NCI-H82 treated with DMSO at 0.1 percent for 48 hours (cell line): ENCODE measurements around the gene CPNE8.
A peak's percentile ranks its signal among the peaks of the same experiment; 100 is the strongest.
"Not testable (repeated sequence)": the region's sequence is repeated elsewhere in the genome, so short reads cannot be mapped to it uniquely, and the experiment has no call there.

Experiments used
- DNase-seq: peaks from one replicate; lab custom pipeline; 2025; ENCODE audit not compliant: unreplicated experiment; lab: John Stamatoyannopoulos, UW

CPNE8 gene

DNA sequence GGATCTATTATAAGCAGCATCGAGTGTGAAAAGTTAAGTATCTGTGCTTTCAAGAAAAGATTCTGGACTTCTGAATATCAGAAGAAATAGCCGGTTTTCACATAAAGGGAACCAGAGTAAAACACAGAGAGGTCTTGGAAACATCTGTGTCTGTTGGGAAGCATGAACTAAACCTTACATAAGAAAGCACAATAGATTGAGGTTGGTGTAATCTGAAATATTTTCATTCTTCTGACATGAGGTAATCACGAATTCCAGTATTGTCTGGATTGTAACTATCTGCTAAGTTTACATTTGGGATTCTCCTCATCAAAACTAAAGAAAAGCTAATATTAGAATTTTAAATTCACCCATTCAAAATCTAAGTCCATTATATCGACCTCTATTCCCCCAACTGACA, 161.3 kb downstream of the CPNE8 start:
- no peak for DNase-seq

DNA sequence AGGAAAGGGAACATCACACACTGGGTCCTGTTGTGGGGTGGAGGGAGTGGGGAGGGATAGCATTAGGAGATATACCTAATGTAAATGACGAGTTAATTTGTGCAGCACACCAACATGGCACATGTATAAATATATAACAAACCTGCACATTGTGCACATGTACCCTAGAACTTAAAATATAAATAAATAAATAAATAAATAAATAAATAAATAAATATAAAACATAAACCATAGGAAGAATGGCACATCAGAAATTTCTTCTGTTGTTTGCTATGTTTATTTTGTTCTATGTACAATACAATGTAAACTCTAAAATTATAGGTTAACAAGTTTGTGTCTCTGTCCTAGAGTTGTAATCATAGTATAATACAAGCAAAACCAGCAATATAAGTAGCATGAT, 162.9 kb downstream of the CPNE8 start:
- DNase-seq, result not testable (repeated sequence)

DNA sequence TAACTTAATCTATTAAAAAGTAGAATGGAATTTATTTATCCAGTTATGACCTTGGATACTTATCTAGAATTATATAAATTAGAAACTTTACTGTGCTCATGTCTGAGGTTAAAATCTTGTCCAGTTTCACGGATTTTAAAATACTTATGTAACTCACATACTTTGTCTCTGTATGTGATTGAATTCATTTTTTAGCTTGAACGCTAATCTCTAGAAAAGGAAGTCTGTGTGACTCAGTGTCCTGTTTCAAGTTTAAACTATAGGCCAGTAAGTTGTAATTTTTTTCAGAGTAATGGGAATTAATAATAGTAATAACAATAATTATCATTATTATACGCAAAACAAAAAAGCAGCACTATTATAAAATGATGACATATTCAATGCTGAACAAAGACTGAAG, 168.6 kb downstream of the CPNE8 start:
- no peak for DNase-seq

DNA sequence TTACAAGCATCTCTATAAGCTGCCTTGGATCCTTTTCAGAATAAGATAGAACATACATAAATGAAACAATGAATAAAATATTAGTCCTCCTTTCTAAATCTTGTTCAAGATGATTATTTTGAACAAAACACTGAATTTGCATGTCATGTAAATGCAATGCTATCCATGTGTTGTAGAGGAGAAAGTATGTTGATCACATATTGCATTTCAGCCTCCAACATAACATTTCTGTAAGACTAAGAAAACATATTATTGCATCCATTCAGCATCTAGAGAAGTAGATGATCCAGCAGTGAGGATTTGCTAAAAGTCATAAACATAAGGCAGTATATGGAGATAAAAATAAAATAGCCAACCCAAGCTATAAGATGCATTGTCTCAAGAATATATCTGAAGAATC, 172.6 kb downstream of the CPNE8 start:
- DNase-seq, result no peak

DNA sequence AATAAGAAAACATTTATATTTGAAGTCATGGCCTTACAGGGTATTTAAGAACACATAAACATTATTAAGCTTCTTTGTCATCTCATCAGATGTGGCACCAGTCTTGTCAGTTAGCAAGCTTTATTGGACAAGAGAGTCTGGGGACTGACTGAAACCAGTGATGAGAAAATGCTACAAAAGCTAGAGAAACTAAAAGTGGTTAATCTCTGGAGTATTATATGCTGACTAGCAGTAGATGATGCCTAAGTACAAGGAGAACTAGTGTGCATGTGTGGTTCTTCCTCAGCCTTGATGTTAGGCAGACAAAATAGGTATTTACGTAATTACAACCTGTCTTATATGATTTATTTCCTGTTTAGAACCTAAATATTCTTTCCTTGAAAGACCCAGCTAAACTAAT, 176.5 kb downstream of the CPNE8 start:
- no peak for DNase-seq

DNA sequence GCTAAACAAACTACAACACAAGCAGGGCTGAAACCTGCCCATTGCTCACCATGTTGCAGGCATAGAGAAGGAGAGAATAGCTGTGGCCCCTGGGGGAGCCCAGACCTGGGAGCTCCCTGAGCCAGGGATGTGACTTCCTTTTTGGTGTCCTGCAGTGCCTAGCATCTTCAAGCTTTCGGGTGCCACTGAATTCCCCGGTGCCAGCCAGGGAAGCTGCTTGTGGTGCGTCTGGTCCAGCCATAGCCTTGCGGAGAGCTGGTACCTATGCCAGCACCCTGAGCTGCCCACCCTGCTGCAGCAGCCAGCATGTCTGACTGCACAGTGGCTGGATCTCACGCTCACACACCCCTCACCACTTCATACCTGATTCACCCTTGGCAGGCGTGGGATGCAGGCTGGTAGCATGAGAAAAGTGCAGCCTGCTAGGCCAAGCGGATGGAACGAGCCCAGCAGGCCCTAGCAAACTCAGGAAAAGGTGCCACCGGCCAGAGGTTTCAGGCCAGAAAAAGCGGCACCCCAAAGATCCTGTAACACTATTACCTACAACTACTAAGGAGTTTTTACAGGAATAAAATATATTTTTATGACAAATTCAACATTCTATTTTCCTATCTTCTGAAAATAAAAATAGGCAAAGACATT, 183.7 kb downstream of the CPNE8 start:
- no peak for DNase-seq

DNA sequence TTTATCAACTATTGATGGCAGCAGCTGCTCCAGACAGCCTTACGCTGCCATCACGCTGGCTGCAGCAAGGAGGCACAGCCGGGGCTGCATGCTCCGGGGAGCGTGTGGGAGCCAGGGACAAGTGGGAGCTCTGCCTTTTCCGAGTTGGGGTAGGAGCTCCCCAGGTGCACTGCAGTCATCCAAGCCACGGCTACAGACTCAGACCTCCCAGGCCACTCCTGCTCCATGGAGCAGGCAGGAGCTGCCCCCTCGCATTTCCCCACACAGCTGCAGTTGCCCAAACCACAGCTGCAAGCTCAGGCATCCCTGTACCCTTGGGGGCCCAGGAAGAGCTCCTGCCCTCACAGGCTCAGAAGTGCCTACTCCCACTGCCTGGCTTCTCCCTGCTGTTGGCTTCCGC, 184.7 kb downstream of the CPNE8 start:
- no peak for DNase-seq

DNA sequence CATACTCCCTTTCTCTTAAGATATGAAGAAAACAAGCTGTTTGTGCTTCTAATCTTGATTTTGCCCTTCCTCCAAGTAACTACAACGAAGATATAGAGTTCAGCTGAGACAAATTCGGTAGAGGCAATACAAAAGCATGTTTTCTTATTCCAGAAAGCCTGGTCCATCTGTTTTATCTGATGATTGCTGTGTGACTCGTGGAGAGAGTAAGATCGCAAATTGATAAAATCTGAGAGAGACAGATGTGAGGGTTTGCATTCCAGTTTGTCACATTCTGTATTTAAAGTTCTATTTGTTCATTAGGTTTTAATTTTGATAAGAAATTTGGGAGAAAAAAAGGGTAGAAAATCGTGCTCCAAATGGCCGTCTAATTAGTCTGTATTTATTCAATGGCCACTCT, 192.1 kb downstream of the CPNE8 start:
- no peak for DNase-seq

DNA sequence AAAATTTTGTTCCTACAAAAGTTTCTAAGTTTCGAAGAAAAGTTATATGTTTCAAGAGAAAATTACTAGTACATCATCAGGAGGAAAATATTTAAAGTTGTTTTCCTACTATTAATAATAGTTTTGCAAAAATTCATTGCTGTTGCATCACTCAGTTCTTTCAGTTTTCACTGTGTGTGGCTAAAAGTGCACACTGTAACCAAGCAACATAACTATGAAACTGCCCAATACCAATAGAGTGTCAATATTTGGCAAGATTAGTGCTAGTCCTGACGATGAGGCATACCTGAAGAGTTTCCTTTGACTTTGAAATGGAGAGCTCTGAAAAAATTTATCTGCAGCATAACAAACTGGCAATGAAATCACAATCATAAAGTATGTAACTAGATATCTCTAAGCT, 194.3 kb downstream of the CPNE8 start:
- no peak for DNase-seq

DNA sequence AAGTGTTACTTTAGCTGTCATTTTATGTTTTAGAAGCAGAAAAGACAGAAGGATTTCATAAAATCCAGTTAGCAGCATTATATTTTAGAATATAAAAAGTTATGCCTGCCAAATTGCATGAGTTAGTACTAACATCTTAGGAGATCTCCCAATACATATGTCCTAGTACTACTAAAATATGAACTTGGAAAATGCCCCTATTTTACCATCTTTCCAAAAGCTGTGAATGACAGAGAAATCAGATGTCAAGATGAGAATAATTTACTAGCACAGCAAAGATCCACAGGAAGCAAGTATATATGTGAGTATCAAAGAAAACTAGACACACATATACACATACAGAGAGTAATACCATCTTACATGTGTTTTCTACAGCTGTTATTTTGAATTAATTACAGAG, 196.9 kb downstream of the CPNE8 start:
- no peak for DNase-seq

DNA sequence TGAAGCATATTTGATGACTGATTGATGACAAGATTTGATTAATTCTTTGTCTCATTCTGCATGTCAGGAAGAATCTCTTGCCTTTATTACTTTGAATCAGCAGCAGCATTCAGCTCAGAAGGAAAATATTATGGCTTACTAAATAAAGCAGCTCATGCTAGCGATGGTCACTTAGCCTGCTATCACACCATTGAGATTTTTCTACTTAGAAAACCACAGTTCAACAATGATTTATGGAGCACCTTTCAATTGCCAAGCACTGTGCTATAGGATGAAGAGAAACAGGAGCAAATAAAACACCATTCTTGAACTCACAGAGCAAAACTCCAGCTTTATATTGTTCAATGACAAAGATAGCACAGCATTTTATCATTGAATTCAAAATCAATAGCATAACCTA, 197.7 kb downstream of the CPNE8 start:
- no peak for DNase-seq

DNA sequence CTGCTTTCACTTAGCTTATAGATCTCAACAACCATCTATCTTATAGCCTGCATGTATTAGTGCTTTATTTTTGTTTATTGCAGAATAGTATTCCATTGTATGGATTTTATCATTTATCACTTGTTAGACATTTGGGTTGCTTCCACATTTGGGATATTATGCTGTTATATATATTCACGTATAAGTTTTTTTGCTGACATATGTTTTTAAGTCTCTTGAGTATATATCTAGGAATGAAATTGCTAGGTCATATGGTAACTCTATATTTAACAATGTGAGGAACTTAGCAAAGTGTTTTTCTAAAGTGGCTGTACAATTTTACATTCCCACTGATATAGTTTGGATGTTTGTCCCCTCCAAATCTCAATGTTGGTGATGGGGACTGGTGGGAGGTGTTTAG, 208.1 kb downstream of the CPNE8 start:
- DNase-seq, result no peak

DNA sequence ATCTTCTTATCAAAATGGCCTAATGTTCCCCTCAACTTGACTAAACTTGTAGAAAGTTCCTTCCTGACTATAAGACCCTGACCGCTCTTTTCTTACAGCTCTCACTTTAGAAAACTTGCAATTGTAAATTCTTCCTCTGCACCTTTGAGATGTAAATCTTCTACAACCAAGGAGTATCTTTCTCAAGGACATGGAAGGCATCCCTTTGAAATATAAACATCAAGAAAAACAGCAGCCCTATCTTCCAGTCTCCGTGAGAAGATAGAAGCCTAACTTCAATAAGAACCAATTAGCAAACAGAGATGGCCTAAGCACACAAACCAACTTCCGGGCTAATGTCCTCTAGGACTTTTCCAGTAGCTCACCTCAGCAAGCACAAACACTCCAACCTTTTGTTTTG, 210.3 kb downstream of the CPNE8 start:
- no peak for DNase-seq

DNA sequence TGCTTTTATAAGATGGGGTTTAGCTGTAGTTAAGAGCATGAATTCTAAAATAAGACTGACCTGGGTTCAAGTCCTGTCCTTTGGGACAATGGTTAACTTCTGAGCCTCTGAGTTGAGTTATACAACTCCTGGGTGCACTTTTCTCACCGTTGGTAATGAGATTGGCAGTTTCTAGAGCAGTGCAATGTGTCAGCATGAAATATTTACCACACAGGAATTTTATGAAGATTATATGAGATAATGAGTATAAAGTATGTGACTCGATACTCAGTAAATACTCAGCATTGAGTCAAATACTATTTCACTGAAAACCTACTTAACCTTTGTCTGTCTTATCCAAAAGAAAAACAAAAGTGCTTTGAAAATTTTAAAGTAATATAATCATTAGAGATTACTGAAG, 214.2 kb downstream of the CPNE8 start:
- DNase-seq, result no peak

DNA sequence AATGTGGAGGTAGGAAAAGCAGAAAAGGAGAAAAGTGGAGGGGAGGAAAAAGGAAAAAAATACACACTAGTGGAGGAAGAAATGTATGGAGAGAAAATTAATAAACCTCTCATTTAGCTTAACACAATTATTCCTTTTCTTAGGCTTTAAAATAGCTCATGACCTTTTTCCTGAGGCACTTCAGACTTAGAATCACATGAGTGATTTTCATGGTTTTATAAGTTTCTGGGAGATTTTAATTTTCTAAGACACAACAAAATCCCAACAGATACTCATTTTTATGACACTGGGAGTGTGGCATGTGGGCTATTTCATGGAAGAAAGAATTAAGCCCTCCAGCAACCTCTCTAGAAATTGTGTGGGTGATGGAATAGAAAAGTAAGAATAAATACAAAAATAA, 214.7 kb downstream of the CPNE8 start:
- DNase-seq, result no peak

DNA sequence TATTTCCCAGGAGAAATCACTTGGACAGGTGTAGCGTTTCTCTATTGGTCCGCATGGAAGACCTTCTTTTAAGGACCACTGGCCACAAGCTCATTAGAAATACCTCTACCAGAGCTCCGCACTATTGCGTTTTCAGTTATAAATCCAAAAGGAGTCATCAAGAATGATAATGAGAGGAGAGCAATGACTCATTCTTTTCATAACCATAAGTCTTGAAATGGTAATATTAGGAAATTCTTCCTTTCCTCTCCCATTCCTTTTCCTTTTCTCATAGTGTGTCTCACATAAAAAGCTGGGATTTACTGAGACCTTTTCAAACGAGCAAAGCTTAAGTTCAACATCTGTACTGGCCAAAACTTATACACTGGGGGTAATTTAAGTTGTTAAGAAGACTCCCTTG, 215.7 kb downstream of the CPNE8 start:
- DNase-seq, result no peak

DNA sequence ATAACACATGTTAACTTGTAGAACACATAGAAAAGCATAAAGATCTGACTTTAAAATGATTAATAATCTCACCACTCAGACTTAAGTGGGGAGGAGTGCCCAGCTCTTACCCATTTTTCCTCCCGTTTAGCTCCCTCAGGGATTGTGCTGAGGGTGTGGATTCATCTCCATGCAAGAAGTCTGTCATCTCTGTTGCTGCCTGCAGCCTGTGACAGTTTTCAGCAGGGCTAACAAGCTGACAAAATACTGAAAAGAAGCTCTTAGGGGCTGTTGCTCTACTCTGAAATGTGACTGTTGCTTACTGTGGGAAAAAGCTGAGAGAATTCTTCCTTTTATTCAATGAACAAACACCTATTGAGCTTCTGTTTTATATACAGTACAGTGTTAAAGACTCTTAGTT, 216.2 kb downstream of the CPNE8 start:
- no peak for DNase-seq

DNA sequence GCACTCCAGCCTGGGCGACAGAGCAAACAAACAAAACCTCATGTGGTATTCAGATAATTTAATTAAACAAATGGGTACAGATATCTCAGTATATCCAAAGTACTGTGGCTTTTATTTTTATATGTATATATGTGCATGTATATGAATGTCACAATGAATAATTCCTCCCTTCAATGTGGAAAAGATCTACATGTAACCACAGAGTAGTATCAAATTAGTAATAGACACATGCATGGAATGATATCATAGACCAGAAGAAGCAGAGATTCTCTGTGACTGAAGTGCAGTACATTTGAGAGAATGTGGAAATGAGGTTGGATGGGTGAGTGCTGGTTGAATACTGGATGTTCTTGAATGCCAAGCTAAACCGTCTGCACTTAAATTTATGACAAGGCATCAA, 222.9 kb downstream of the CPNE8 start:
- DNase-seq, result no peak

DNA sequence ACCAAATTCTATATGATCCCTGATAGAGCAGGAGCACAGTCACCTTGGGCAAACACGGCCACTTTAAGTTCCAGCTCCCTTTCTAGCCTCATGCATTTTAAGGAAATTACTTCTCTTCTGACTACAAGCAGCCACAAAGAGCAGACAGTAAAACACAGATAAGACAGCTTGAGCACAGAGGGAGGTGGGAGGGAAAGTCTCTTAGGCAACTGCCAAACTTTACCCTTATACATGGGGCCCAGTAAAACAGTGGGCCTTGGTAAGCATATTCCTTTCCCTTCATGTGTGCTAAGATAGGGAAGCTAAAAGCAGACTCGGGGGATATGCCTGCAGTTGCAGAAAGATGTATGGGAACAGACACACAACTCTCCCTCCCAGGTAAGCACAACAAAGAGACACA, 235.9 kb downstream of the CPNE8 start:
- DNase-seq, result no peak

DNA sequence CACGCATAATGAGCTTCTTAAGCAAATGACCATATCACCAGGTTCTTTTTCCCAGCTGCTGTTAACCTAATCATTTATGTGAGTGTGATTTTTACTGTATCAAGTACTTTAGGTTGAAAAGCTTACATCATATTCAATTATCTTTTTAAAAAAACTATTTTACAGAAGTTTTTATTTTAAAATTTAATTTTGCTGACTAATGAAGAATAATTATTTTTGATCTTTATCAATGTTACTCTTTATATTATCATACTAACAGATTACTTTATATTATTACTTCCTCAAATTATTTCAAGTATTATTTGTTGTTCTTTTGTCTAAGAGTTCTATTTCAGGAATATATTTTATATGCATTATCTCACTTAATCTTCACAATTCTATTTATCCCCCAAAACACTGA, 236.3 kb downstream of the CPNE8 start:
- no peak for DNase-seq

DNA sequence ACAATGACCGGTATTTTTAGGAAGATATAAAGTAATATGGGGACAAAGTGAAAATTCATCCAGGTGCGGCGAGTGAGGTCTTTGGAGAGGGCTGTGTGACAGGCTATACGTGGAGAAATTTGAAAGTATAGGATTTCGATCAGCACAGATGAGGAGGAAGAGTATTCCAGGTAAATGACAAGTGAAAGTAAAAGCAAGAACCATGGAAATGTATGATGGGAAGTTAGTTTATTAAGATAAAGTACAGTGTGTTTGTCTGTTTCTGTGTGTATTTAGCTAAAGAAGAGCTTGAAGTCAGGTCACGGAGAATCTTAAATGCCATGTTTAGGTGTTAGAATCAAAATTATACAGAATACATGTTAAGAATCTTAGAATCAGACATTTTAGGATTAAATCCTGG, 239.0 kb downstream of the CPNE8 start:
- no peak for DNase-seq

DNA sequence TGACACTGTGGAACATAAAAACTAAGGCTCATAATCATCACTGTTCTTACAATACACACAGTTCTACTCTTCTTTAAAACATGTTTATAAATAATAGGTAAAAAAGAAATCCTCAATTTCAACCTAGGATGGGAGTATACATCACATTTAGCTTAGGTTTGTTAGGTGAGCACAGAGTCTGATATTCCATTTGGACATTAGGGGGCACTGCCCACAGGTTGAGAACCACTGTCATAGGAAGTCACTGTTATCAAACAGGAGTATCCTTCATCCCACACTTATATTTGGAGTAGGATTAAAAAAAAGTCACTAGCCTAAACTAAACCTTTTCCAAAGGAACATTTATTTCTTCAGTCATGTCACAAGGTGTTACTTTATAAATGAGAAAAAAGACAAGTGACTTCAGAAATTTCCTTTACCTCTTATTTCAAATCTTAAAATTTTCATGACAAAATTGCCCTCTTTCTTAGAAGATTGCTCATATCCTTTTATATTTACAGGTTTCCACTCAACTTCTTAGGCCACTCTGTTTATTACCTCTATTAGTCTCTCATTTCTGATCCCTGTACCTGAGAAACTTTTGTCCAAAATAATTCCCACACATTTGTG, 240.6 kb downstream of the CPNE8 start:
- DNase-seq, result peak; percentile 39

DNA sequence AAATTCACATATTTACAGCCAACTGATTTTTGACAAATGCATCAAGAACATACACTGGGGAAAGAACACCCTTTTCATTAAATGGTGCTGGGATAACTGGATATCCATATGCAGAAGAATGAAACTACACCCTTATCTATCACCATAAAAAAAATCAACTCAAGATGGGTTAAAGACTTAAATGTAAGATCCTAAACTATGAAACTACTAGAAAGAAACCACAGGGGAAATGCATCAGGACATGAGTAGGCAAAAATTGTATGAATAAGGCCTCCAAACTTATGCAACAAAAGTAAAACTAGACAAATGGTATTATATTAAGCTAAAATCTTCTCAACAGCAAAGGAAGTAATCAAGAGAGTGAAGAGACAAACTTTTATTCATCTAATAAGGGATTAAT, 242.6 kb downstream of the CPNE8 start:
- DNase-seq, result no peak
